HepG2 (cell line): Measurements from ENCODE around the gene ADI1. TPM values are rescaled to one million over a fixed set of nuclear protein-coding genes. Genes with fewer than 3 reads are reported as not detected.

ENCODE experiments used
- ATAC-seq: fragments of 200-7000 bp; cut with Tn5 transposase; 3 replicates; pipeline ENCODE4 v1.9.1; 2020; ENCODE audit warnings: mild to moderate bottlenecking, moderate library complexity
- BruUV-seq: library from RNA; stranded (reverse); fragments of 400-500 nt; replicated peaks from 2 replicates; lab custom pipeline; 2021; lab: Mats Ljungman, UMichigan
- CTCF ChIA-PET: fragments of 300-600 bp; formaldehyde crosslinking; extraction: SDS; loops from one replicate; lab custom pipeline; 2021; ENCODE audit warnings: low total read pairs, inconsistent platforms, low intra/inter-chr PET ratio; lab: Yijun Ruan, JAX
- POLR2A ChIA-PET: fragments of 350-600 bp; sonication (Branson Sonifier 250); formaldehyde crosslinking; loops from one replicate; lab custom pipeline; 2020; ENCODE audit warnings: antibody characterized with exemption, inconsistent platforms; lab: Yijun Ruan, JAX
- DNase-seq: peaks from one replicate; pipeline ENCODE4 v3.0.0-alpha.2; 2015; ENCODE audit warnings: low spot score
- FAIRE-seq: peaks from 3 replicates; lab custom pipeline; 2011; peaks lifted over from hg19 to GRCh38; lab: Jason Lieb, UNC
- H2AFZ ChIP-seq: one replicate; pipeline ENCODE4 v1.6.1; 2011; ENCODE audit warnings: low read length, inconsistent platforms
- H3K27ac ChIP-seq: fragments of 300-600 bp; 3 replicates; pipeline ENCODE4 v1.8.0; 2011; ENCODE audit warnings: mixed run types, mild to moderate bottlenecking, mixed read lengths, low read length, inconsistent platforms; ENCODE audit not compliant: insufficient read depth; ENCODE audit errors: extremely low read length
- H3K27me3 ChIP-seq, 2 experiments: fragments of 200-600 bp in 1 of 2; 2 replicates in 1 of 2; 3 replicates in 1 of 2; pipeline versions ENCODE4 v1.6.0 to v1.8.0; 2011; ENCODE audit warnings: low read length in 2 of 2, mild to moderate bottlenecking in 2 of 2, moderate library complexity in 2 of 2, inconsistent platforms in 1 of 2; ENCODE audit not compliant: insufficient read depth in 2 of 2, control insufficient read depth in 1 of 2
- H3K36me3 ChIP-seq, 2 experiments: fragments of 200-600 bp in 1 of 2; replicated peaks in 1 of 2; 2 replicates in 1 of 2; 3 replicates in 1 of 2; pipeline versions ENCODE4 v1.5.1 to v1.8.0; 2011; ENCODE audit warnings: low read length in 2 of 2, inconsistent platforms in 1 of 2; ENCODE audit not compliant: insufficient read depth in 2 of 2, control insufficient read depth in 1 of 2
- H3K4me1 ChIP-seq: 2 replicates; pipeline ENCODE4 v1.5.1; 2012; ENCODE audit warnings: low read length, inconsistent platforms; ENCODE audit not compliant: insufficient read depth
- H3K4me2 ChIP-seq: 2 replicates; pipeline ENCODE4 v1.6.0; 2011; ENCODE audit warnings: low read depth, low read length, inconsistent platforms
- H3K4me3 ChIP-seq, 3 experiments: fragments of 200-600 bp in 1 of 3; sonication (generic), shearing (Covaris generic) in 1 of 3; replicated peaks in 1 of 3; 2 replicates each; pipeline ENCODE4 v1.5.1; 2011 to 2016; ENCODE audit warnings: low read length in 3 of 3, inconsistent platforms in 2 of 3, low read depth in 2 of 3, mild to moderate bottlenecking in 2 of 3, control low read depth in 1 of 3, mixed read lengths in 1 of 3; ENCODE audit not compliant: insufficient read depth in 1 of 3
- H3K79me2 ChIP-seq: one replicate; pipeline ENCODE4 v1.6.1; 2011; ENCODE audit warnings: low read length, inconsistent platforms; ENCODE audit not compliant: insufficient read depth
- H3K9ac ChIP-seq: 2 replicates; pipeline ENCODE4 v1.6.0; 2011; ENCODE audit warnings: mild to moderate bottlenecking, low read depth, low read length, inconsistent platforms; ENCODE audit not compliant: insufficient read depth
- H3K9me3 ChIP-seq: 2 replicates; pipeline ENCODE4 v1.5.1; 2012; ENCODE audit warnings: mild to moderate bottlenecking, low read length
- H4K20me1 ChIP-seq: 2 replicates; pipeline ENCODE4 v1.6.0; 2011; ENCODE audit warnings: inconsistent platforms, mild to moderate bottlenecking, low read length, moderate library complexity; ENCODE audit not compliant: insufficient read depth
- CSRNP1 ChIP-seq: sonication (generic); formaldehyde crosslinking; IDR thresholded peaks from 2 replicates; pipeline ENCODE4 v1.8.1; 2023; ENCODE audit warnings: mild to moderate bottlenecking, missing genetic modification reagents
- FOXM1 ChIP-seq: sonication (generic); formaldehyde crosslinking; IDR thresholded peaks from 2 replicates; pipeline ENCODE4 v1.5.0; 2020; ENCODE audit warnings: missing genetic modification reagents
- HOXA7 ChIP-seq: sonication (generic); formaldehyde crosslinking; IDR thresholded peaks from 2 replicates; pipeline ENCODE4 v1.8.1; 2022; ENCODE audit warnings: mild to moderate bottlenecking, missing genetic modification reagents, moderate library complexity
- MBD4 ChIP-seq: IDR thresholded peaks from 2 replicates; pipeline ENCODE4 v1.6.1; 2012; ENCODE audit warnings: low read length, inconsistent platforms, borderline replicate concordance
- MEF2D ChIP-seq: sonication (generic); formaldehyde crosslinking; IDR thresholded peaks from 2 replicates; pipeline ENCODE4 v1.5.1; 2020; ENCODE audit warnings: mild to moderate bottlenecking, missing genetic modification reagents
- MEIS1 ChIP-seq: sonication (generic); formaldehyde crosslinking; IDR thresholded peaks from 2 replicates; pipeline ENCODE4 v1.9.0; 2021; ENCODE audit warnings: mild to moderate bottlenecking, missing genetic modification reagents, moderate library complexity, borderline replicate concordance
- MNT ChIP-seq: fragments of 450-650 bp; IDR thresholded peaks from 2 replicates; pipeline ENCODE4 v1.6.1; 2016
- NKX3-1 ChIP-seq: sonication (generic); formaldehyde crosslinking; IDR thresholded peaks from 2 replicates; pipeline ENCODE4 v1.5.0; 2020; ENCODE audit warnings: missing genetic modification reagents
- ONECUT2 ChIP-seq: sonication (generic); formaldehyde crosslinking; IDR thresholded peaks from 2 replicates; pipeline ENCODE4 v1.4.0; 2020; ENCODE audit warnings: missing genetic modification reagents
- POLR2A ChIP-seq, 2 experiments: IDR thresholded peaks; 2 replicates each; pipeline ENCODE4 v1.6.1; 2011; ENCODE audit warnings: low read depth in 2 of 2, low read length in 2 of 2, mild to moderate bottlenecking in 1 of 2, moderate library complexity in 1 of 2; ENCODE audit not compliant: insufficient read depth in 1 of 2
- ZNF253 ChIP-seq: sonication (generic); formaldehyde crosslinking; IDR thresholded peaks from 2 replicates; pipeline ENCODE4 v1.8.0; 2022; ENCODE audit warnings: mild to moderate bottlenecking, missing genetic modification reagents, borderline replicate concordance
- ZNF451 ChIP-seq: sonication (generic); formaldehyde crosslinking; IDR thresholded peaks from 2 replicates; pipeline ENCODE4 v1.5.0; 2020; ENCODE audit warnings: mild to moderate bottlenecking, missing genetic modification reagents
- ZNF552 ChIP-seq: sonication (generic); formaldehyde crosslinking; IDR thresholded peaks from 2 replicates; pipeline ENCODE4 v1.9.0; 2022; ENCODE audit warnings: missing genetic modification reagents, mild to moderate bottlenecking, borderline replicate concordance
- ZNF572 ChIP-seq: sonication (generic); formaldehyde crosslinking; IDR thresholded peaks from 2 replicates; pipeline ENCODE4 v1.5.1; 2020; ENCODE audit warnings: mild to moderate bottlenecking, missing genetic modification reagents
- WGBS: methylation state at CpG from one replicate; pipeline ENCODE4 v1.1.6; 2017; ENCODE audit warnings: low lambda C conversion rate; 5-methylcytosine and 5-hydroxymethylcytosine counted together
- in situ Hi-C: cut with HindIII; loops from 2 replicates; pipeline ENCODE4 v1.10.0; 2017; ENCODE audit warnings: low pct_unique_long_range_greater_than_20kb; ENCODE audit not compliant: extremely low pct_ligation_motif_present
- intact Hi-C: fragments of 100-400 bp; cut with micrococcal nuclease; formaldehyde crosslinking; loops from one replicate; pipeline ENCODE4 v1.10.0; 2022; ENCODE audit not compliant: unreplicated experiment
- polyA plus RNA-seq, 8 experiments: library from polyadenylated mRNA; depleted of rRNA in 3 of 8; stranded (reverse) in 7 of 8; unstranded in 1 of 8; fragments of >200 nt; fragmentation: Illumina TruSeq in 4 of 8; extraction: Trizol in 4 of 8; gene quantifications; 2 replicates each; pipeline versions ENCODE4 v1.2.1 to v1.2.3, GENCODE V29; 2011 to 2016; ENCODE audit warnings: low read depth in 4 of 8, missing spikeins in 1 of 8, mixed read lengths in 1 of 8; ENCODE audit not compliant: insufficient read depth in 1 of 8
- total RNA-seq, 5 experiments: library from RNA; depleted of rRNA; stranded (reverse); fragments of >200 nt; fragmentation: Illumina TruSeq; extraction: Trizol; gene quantifications; 2 replicates each; pipeline ENCODE4 v1.2.3, GENCODE V29; 2016; ENCODE audit warnings: low read depth in 1 of 5

ADI1 gene
- total and polyA plus RNA-seq, 2 of the 13 experiments (the other 11 are each of a cell fraction or from before 2014, with no cell fraction given): 28.7 to 123 TPM

GRCh38 chr2:3503046-3503445, 16.3 kb downstream of the ADI1 start:
- TF ChIP-seq HOXA7: 0 out of 2 replicates have a peak, but pooled peaks have one; percentile 14
- no peak for TF ChIP-seq ONECUT2
- no peak for TF ChIP-seq FOXM1
- no peak for TF ChIP-seq MBD4
- TF ChIP-seq ZNF253: no peak
- TF ChIP-seq ZNF572 (CRISPR knock-in tag): no peak
- peak in 1 of 2 experiments; percentile 13; a peak in 1 of 4 replicates for TF ChIP-seq POLR2A (IDR thresholded peaks at IDR 0.05; ENCODE audit: insufficient read depth in 1 of 2, low read depth in 2 of 2, low read length in 2 of 2)
- TF ChIP-seq MEF2D (CRISPR knock-in tag): no peak
- no peak for TF ChIP-seq ZNF451 (CRISPR knock-in tag)
- TF ChIP-seq CSRNP1 (CRISPR knock-in tag): no peak
- no peak for TF ChIP-seq NKX3-1 (CRISPR knock-in tag)
- TF ChIP-seq MEIS1 (CRISPR knock-in tag): no peak
- no peak for TF ChIP-seq ZNF552 (CRISPR knock-in tag)
- TF ChIP-seq MNT: peak; percentile 74
- Histone ChIP-seq H4K20me1 (no peaks in the 10 kb centered on the region), H3K36me3 (peaks cover 26 to 81% of the 10 kb centered on the region in 2 experiments; a peak in 4 of 5 replicates), H2AFZ (no peak overlapping the region), H3K79me2 (peaks cover 19% of the 10 kb centered on the region), H3K9ac (no peak overlapping the region), H3K27ac (no peak overlapping the region), H3K4me3 (no peak overlapping the region), H3K4me1 (peaks cover 12% of the 10 kb centered on the region), H3K4me2 (no peak overlapping the region), H3K9me3 (no peaks in the 10 kb centered on the region), H3K27me3 (no peaks in the 10 kb centered on the region)
- BruUV-seq: no TSS peak
- in situ Hi-C loops: no loop called here
- ATAC-seq (no peak), FAIRE-seq (no peak), DNase-seq (no peak)
- ChIA-PET POLR2A (no interaction called here), CTCF (no interaction called here)
- WGBS: 91% methylated on average over 14 of the region's 14 CpGs
- intact Hi-C loops: no loop called here
